Panc1 (cell line): Measurements from ENCODE around the gene NSUN2. TPM values are rescaled to one million over a fixed set of nuclear protein-coding genes. Genes with fewer than 3 reads are reported as not detected.
A peak's percentile ranks its signal among the peaks of the same experiment; 100 is the strongest.

Source experiments
- ATAC-seq: fragments of 200-7000 bp; cut with Tn5 transposase; 2 replicates; pipeline ENCODE4 v1.9.1; 2020; ENCODE audit warnings: mild to moderate bottlenecking, moderate library complexity
- BruUV-seq: library from RNA; stranded (reverse); fragments of 400-500 nt; replicated peaks from 2 replicates; lab custom pipeline; 2021; lab: Mats Ljungman, UMichigan
- CTCF ChIA-PET: fragments of 300-600 bp; sonication (Branson Sonifier 250); formaldehyde crosslinking; loops from one replicate; lab custom pipeline; 2022; ENCODE audit warnings: antibody characterized with exemption; lab: Charles Lee
- POLR2A ChIA-PET: fragments of 300-600 bp; sonication (Branson Sonifier 250); formaldehyde crosslinking; loops from one replicate; lab custom pipeline; 2022; ENCODE audit warnings: antibody characterized with exemption; lab: Charles Lee
- DNase-seq: peaks from one replicate; pipeline ENCODE4 v3.0.0-alpha.2; 2010; ENCODE audit warnings: low read depth, low spot score
- H3K27ac ChIP-seq: 2 replicates; pipeline ENCODE4 v1.5.1; 2011; ENCODE audit warnings: mild to moderate bottlenecking, low read length, inconsistent platforms
- H3K27me3 ChIP-seq: fragments of 200-500 bp; sonication (Bioruptor generic); 2 replicates; pipeline ENCODE4 v1.6.0; 2014; ENCODE audit warnings: low read length, inconsistent platforms; ENCODE audit not compliant: control insufficient read depth, insufficient read depth
- H3K36me3 ChIP-seq: fragments of 200-500 bp; sonication (Bioruptor generic); 2 replicates; pipeline ENCODE4 v1.5.1; 2014; ENCODE audit warnings: inconsistent platforms, mild to moderate bottlenecking, low read length, moderate library complexity; ENCODE audit not compliant: control insufficient read depth, insufficient read depth
- H3K4me1 ChIP-seq: 2 replicates; pipeline ENCODE4 v1.5.1; 2011; ENCODE audit warnings: inconsistent platforms, mild to moderate bottlenecking, low read length, moderate library complexity; ENCODE audit not compliant: control insufficient read depth, insufficient read depth
- H3K4me3 ChIP-seq, 2 experiments: 2 replicates each; pipeline ENCODE4 v1.5.1; 2011 to 2012; ENCODE audit warnings: low read depth in 2 of 2, low read length in 2 of 2, mild to moderate bottlenecking in 2 of 2, inconsistent platforms in 1 of 2, moderate library complexity in 1 of 2
- H3K9me3 ChIP-seq: fragments of 200-500 bp; sonication (Bioruptor generic); 2 replicates; pipeline ENCODE4 v1.5.1; 2014; ENCODE audit warnings: low read depth, mild to moderate bottlenecking, inconsistent platforms, low read length, moderate library complexity; ENCODE audit not compliant: control insufficient read depth, insufficient read depth
- POLR2AphosphoS5 ChIP-seq: IDR thresholded peaks from 2 replicates; pipeline ENCODE4 v1.6.1; 2012; ENCODE audit warnings: mild to moderate bottlenecking, low read depth, low read length, moderate library complexity
- SIN3A ChIP-seq: IDR thresholded peaks from 2 replicates; pipeline ENCODE4 v1.6.1; 2012; ENCODE audit warnings: low read depth, mild to moderate bottlenecking, low read length, moderate library complexity, borderline replicate concordance; ENCODE audit not compliant: insufficient read depth
- TCF7L2 ChIP-seq: IDR thresholded peaks from 2 replicates; pipeline ENCODE4 v1.6.1; 2011; ENCODE audit warnings: mild to moderate bottlenecking, low read depth, low read length, inconsistent platforms
- in situ Hi-C: cut with HindIII; loops from 2 replicates; pipeline ENCODE4 v1.10.0; 2016; ENCODE audit warnings: low sequenced_read_pairs, low pct_unique_long_range_greater_than_20kb
- intact Hi-C: fragments of 100-400 bp; cut with micrococcal nuclease; formaldehyde crosslinking; loops from one replicate; pipeline ENCODE4 v1.10.0; 2022; ENCODE audit not compliant: unreplicated experiment
- total RNA-seq: library from RNA; stranded (reverse); gene quantifications from one replicate; pipeline ENCODE4 v1.2.1, GENCODE V29; 2021; ENCODE audit not compliant: unreplicated experiment
- TF ChIP-seq, protein P1 (sequence below), 2 experiments: IDR thresholded peaks; 2 replicates each; pipeline ENCODE4 v1.6.1; 2011 to 2012; ENCODE audit warnings: low read depth in 2 of 2, control low read depth in 1 of 2, low read length in 1 of 2, mild to moderate bottlenecking in 1 of 2, moderate library complexity in 1 of 2; ENCODE audit not compliant: insufficient read depth in 1 of 2
- TF ChIP-seq, protein P2 (sequence below): fragments of 450-650 bp; IDR thresholded peaks from 2 replicates; pipeline ENCODE4 v1.5.1; 2017; ENCODE audit warnings: mild to moderate bottlenecking

Gene NSUN2
- total RNA-seq, 1 experiment from 2014 or later, result 125 TPM

DNA sequence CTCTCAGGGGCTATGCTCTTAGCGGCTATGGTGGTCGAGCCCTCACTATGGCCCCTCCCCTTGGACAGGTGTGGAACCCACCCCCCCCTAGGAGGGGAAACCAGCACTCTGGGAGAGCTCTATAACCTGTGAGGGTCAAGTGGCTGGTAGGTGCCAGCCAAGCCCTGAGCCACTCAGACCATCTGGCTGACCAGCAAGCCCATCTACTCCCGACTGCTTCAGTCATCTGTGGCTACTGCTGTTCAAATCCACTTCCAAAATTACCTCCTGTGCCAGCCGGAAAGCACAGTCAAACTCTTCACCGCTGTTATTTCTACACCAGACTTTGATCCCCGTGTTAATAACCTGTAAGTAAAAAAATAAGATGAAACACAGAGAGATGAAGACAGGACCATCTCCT is 28.5 kb downstream of the NSUN2 start:
- CTCF ChIA-PET, result no interaction called here
- intact Hi-C loops (no loop called here), in situ Hi-C loops (no loop called here)
- Histone ChIP-seq H3K4me1 (no peaks in the 10 kb centered on the region), H3K9me3 (no peaks in the 10 kb centered on the region), H3K4me3 (no peak overlapping the region), H3K27me3 (no peaks in the 10 kb centered on the region), H3K36me3 (peaks cover 69% of the 10 kb centered on the region), H3K27ac (no peak overlapping the region)
- TF ChIP-seq, protein P1, sequence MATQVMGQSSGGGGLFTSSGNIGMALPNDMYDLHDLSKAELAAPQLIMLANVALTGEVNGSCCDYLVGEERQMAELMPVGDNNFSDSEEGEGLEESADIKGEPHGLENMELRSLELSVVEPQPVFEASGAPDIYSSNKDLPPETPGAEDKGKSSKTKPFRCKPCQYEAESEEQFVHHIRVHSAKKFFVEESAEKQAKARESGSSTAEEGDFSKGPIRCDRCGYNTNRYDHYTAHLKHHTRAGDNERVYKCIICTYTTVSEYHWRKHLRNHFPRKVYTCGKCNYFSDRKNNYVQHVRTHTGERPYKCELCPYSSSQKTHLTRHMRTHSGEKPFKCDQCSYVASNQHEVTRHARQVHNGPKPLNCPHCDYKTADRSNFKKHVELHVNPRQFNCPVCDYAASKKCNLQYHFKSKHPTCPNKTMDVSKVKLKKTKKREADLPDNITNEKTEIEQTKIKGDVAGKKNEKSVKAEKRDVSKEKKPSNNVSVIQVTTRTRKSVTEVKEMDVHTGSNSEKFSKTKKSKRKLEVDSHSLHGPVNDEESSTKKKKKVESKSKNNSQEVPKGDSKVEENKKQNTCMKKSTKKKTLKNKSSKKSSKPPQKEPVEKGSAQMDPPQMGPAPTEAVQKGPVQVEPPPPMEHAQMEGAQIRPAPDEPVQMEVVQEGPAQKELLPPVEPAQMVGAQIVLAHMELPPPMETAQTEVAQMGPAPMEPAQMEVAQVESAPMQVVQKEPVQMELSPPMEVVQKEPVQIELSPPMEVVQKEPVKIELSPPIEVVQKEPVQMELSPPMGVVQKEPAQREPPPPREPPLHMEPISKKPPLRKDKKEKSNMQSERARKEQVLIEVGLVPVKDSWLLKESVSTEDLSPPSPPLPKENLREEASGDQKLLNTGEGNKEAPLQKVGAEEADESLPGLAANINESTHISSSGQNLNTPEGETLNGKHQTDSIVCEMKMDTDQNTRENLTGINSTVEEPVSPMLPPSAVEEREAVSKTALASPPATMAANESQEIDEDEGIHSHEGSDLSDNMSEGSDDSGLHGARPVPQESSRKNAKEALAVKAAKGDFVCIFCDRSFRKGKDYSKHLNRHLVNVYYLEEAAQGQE (IDR thresholded peaks at IDR 0.05; ENCODE audit: insufficient read depth in 1 of 2, low read depth in 2 of 2, low read length in 1 of 2), result no peak
- TF ChIP-seq SIN3A, result no peak
- no peak for TF ChIP-seq POLR2AphosphoS5
- TF ChIP-seq TCF7L2, result no peak
- TF ChIP-seq, protein P2, sequence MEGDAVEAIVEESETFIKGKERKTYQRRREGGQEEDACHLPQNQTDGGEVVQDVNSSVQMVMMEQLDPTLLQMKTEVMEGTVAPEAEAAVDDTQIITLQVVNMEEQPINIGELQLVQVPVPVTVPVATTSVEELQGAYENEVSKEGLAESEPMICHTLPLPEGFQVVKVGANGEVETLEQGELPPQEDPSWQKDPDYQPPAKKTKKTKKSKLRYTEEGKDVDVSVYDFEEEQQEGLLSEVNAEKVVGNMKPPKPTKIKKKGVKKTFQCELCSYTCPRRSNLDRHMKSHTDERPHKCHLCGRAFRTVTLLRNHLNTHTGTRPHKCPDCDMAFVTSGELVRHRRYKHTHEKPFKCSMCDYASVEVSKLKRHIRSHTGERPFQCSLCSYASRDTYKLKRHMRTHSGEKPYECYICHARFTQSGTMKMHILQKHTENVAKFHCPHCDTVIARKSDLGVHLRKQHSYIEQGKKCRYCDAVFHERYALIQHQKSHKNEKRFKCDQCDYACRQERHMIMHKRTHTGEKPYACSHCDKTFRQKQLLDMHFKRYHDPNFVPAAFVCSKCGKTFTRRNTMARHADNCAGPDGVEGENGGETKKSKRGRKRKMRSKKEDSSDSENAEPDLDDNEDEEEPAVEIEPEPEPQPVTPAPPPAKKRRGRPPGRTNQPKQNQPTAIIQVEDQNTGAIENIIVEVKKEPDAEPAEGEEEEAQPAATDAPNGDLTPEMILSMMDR, result no peak
- DNase-seq, result no peak
- POLR2A ChIA-PET, result no interaction called here
- BruUV-seq, result no TSS peak
- ATAC-seq, result peak; percentile 38; the same call in 1 of the 2 replicates

DNA sequence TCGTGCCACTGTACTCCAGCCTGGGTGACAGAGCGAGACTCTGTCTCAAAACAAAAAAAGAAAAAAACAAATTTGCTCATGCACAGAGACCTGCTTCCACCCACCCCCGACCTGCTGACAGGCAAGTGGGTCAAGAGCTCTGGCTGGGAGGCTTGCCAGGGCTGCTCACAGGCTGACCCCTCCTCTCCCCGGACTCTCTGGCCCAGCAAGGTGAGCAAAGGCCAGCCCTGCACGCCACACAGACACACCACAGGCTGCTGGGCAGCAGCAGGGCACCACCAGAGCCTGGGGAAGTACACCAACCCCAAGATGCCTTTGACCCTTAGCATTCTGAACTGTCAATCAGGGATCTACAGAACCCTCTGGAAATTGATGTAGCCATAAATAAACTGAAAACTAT is 29.2 kb downstream of the NSUN2 start:
- H3K36me3 ChIP-seq, result peaks cover 62% of the 10 kb centered on the region
- DNase-seq (no peak), ATAC-seq (no peak)
- intact Hi-C loops, result no loop called here
- TF ChIP-seq, protein P1 (IDR thresholded peaks at IDR 0.05; ENCODE audit: insufficient read depth in 1 of 2, low read depth in 2 of 2, low read length in 1 of 2), result no peak
- TF ChIP-seq, protein P2, result no peak
- TF ChIP-seq TCF7L2 (no peak), POLR2AphosphoS5 (no peak), SIN3A (no peak)
- no peaks in the 10 kb centered on the region for H3K9me3 ChIP-seq
- ChIA-PET POLR2A (no interaction called here), CTCF (no interaction called here)
- H3K27ac ChIP-seq, result no peak overlapping the region
- in situ Hi-C loops, result no loop called here
- no peaks in the 10 kb centered on the region for H3K27me3 ChIP-seq
- H3K4me1 ChIP-seq, result no peaks in the 10 kb centered on the region
- no peak overlapping the region for H3K4me3 ChIP-seq
- no TSS peak for BruUV-seq
